SU-DHL-6 (cell line): ENCODE results near the gene SYNM.

ENCODE experiments used
- H2AFZ ChIP-seq: fragments of 200-600 bp; sonication (generic); 2 replicates; pipeline ENCODE4 v1.6.1; 2014; ENCODE audit warnings: low read depth, mild to moderate bottlenecking, moderate library complexity, mixed read lengths, antibody characterized with exemption, low read length; ENCODE audit not compliant: severe bottlenecking
- H3F3A ChIP-seq: fragments of 200-600 bp; shearing (Covaris generic); 2 replicates; pipeline ENCODE4 v1.6.0; 2016; ENCODE audit warnings: antibody characterized with exemption, mild to moderate bottlenecking; ENCODE audit not compliant: insufficient read depth
- H3K27ac ChIP-seq: fragments of 200-600 bp; sonication (generic); 2 replicates; pipeline ENCODE4 v1.5.1; 2016; ENCODE audit warnings: low read depth, mild to moderate bottlenecking, low read length, moderate library complexity, mixed read lengths
- H3K27me3 ChIP-seq: fragments of 200-600 bp; sonication (generic), shearing (Covaris generic); 2 replicates; pipeline ENCODE4 v1.6.0; 2014; ENCODE audit warnings: mild to moderate bottlenecking, low read length
- H3K36me3 ChIP-seq: fragments of 200-600 bp; sonication (generic); 2 replicates; pipeline ENCODE4 v1.6.1; 2014; ENCODE audit warnings: mild to moderate bottlenecking, low read length, mixed read lengths
- H3K4me2 ChIP-seq: fragments of 300-600, 200-600 bp; shearing (Covaris generic), sonication (generic); 2 replicates; pipeline ENCODE4 v1.6.0; 2014; ENCODE audit warnings: low read length, low read depth, mild to moderate bottlenecking; ENCODE audit not compliant: poor library complexity, severe bottlenecking
- H3K4me3 ChIP-seq: fragments of 200-600 bp; sonication (generic); 2 replicates; pipeline ENCODE4 v1.5.1; 2014; ENCODE audit warnings: antibody characterized with exemption, low read length, mild to moderate bottlenecking, mixed read lengths; ENCODE audit not compliant: insufficient read depth, poor library complexity, severe bottlenecking
- H3K79me2 ChIP-seq: fragments of 200-600 bp; sonication (generic); 2 replicates; pipeline ENCODE4 v1.6.1; 2014; ENCODE audit warnings: mild to moderate bottlenecking, low read length, moderate library complexity; ENCODE audit not compliant: insufficient read depth
- H3K9ac ChIP-seq: fragments of 200-600 bp; sonication (generic); 2 replicates; pipeline ENCODE4 v1.7.0; 2014; ENCODE audit warnings: mild to moderate bottlenecking, low read length
- H3K9me2 ChIP-seq: fragments of 200-600 bp; sonication (generic); replicated peaks from 2 replicates; pipeline ENCODE4 v1.6.1; 2014; ENCODE audit warnings: low read length; ENCODE audit not compliant: insufficient read depth
- H3K9me3 ChIP-seq: fragments of 200-600 bp; sonication (generic); 2 replicates; pipeline ENCODE4 v1.6.1; 2014; ENCODE audit warnings: low read length, mixed read lengths; ENCODE audit not compliant: insufficient read depth
- H4K20me1 ChIP-seq: fragments of 200-600 bp; sonication (generic); 2 replicates; pipeline ENCODE4 v1.6.1; 2014; ENCODE audit warnings: low read depth, mild to moderate bottlenecking, antibody characterized with exemption, low read length, moderate library complexity, mixed read lengths
- CTCF ChIP-seq: fragments of 200-600 bp; sonication (generic); IDR thresholded peaks from one replicate; pipeline ENCODE4 v1.5.1; 2017; ENCODE audit warnings: antibody characterized with exemption, mild to moderate bottlenecking, low read length, moderate library complexity; ENCODE audit not compliant: insufficient read depth, poor library complexity, severe bottlenecking
- EZH2phosphoT487 ChIP-seq: fragments of 200-600 bp; sonication (generic), shearing (Covaris generic); conservative IDR thresholded peaks from 2 replicates; pipeline ENCODE4 v1.6.1; 2018; ENCODE audit warnings: mild to moderate bottlenecking, antibody characterized with exemption, low read length, moderate library complexity, mixed read lengths

SYNM gene

GRCh38 chr15:99129644-99130043, 24.8 kb downstream of the SYNM start:
- Histone ChIP-seq H4K20me1 (no peaks in the 10 kb centered on the region), H3K4me2 (no peak overlapping the region), H3K79me2 (no peaks in the 10 kb centered on the region), H2AFZ (no peak overlapping the region), H3K27me3 (no peaks in the 10 kb centered on the region), H3K4me3 (no peak overlapping the region), H3F3A (no peaks in the 10 kb centered on the region), H3K36me3 (no peaks in the 10 kb centered on the region), H3K9me3 (no peaks in the 10 kb centered on the region), H3K27ac (no peak overlapping the region), H3K9ac (no peak overlapping the region), H3K9me2 (no peaks in the 10 kb centered on the region)
- TF ChIP-seq EZH2phosphoT487 (no peak), CTCF (no peak)

- no peaks in the 10 kb centered on the region for H3K9me3 ChIP-seq
- no peaks in the 10 kb centered on the region for H3K9me2 ChIP-seq
- no peaks in the 10 kb centered on the region for H3F3A ChIP-seq
- TF ChIP-seq EZH2phosphoT487 (no peak), CTCF (no peak)
- H4K20me1 ChIP-seq = no peaks in the 10 kb centered on the region
- H2AFZ ChIP-seq = no peak overlapping the region
- no peaks in the 10 kb centered on the region for H3K79me2 ChIP-seq
- no peak overlapping the region for H3K4me3 ChIP-seq
- no peak overlapping the region for H3K4me2 ChIP-seq
- no peak overlapping the region for H3K9ac ChIP-seq
- H3K27me3 ChIP-seq = no peaks in the 10 kb centered on the region
- H3K36me3 ChIP-seq = no peaks in the 10 kb centered on the region
- H3K27ac ChIP-seq = no peak overlapping the region
Measured at GRCh38 chr15:99130314-99130713, 25.4 kb downstream of the SYNM start.

GRCh38 chr15:99130765-99131440, 26.0 kb downstream of the SYNM start:
- TF ChIP-seq CTCF (no peak), EZH2phosphoT487 (no peak)
- Histone ChIP-seq H4K20me1 (no peaks in the 10 kb centered on the region), H3K4me2 (no peak overlapping the region), H3K9ac (no peak overlapping the region), H3K27me3 (no peaks in the 10 kb centered on the region), H2AFZ (no peak overlapping the region), H3K36me3 (no peaks in the 10 kb centered on the region), H3K79me2 (no peaks in the 10 kb centered on the region), H3K27ac (no peak overlapping the region), H3K9me3 (no peaks in the 10 kb centered on the region), H3F3A (no peaks in the 10 kb centered on the region), H3K9me2 (no peaks in the 10 kb centered on the region), H3K4me3 (no peak overlapping the region)
